ENCODE data around the gene PPP1R10. TPM values are rescaled to one million over a fixed set of nuclear protein-coding genes. Genes with fewer than 3 reads are reported as not detected.

The PPP1R10 gene
- total RNA-seq, 1 experiment from 2014 or later = 103 TPM

GRCh38 chr6:30583921-30584320 lies 33.1 kb downstream of the PPP1R10 start:
- H3K27me3 Mint-ChIP-seq (ENCODE audit: insufficient read depth, unreplicated experiment) = no peaks in the 10 kb centered on the region
- DNase-seq (ENCODE audit: unreplicated experiment) = no peak
- CTCF ChIA-PET = interaction anchor here (0.9 kb wide), 1 partner anchor 11 kb away, joined by 6 read pairs; no protein-coding TSS in a partner anchor
- POLR2A ChIA-PET = interaction anchor here (0.9 to 1.3 kb wide), 2 partner anchors 11 to 13 kb away, joined by 3 to 4 read pairs; no protein-coding TSS in a partner anchor
- peaks cover 100% of the 10 kb centered on the region for H3K36me3 Mint-ChIP-seq (ENCODE audit: insufficient read depth, unreplicated experiment)
- intact Hi-C loops (cut with micrococcal nuclease) = no loop called here
- H3K27ac Mint-ChIP-seq (ENCODE audit: low read depth, unreplicated experiment) = peak overlapping the region; percentile 18
- no TSS peak for BruUV-seq (replicated peaks)
- TF ChIP-seq CTCF (IDR thresholded peaks at IDR 0.05; ENCODE audit: unreplicated experiment) = no peak
- no peak overlapping the region for H3K4me3 Mint-ChIP-seq (ENCODE audit: unreplicated experiment)
- no peaks in the 10 kb centered on the region for H3K9me3 Mint-ChIP-seq (ENCODE audit: unreplicated experiment)
- no peaks in the 10 kb centered on the region for H3K4me1 Mint-ChIP-seq (ENCODE audit: insufficient read depth, unreplicated experiment)

GRCh38 chr6:30578051-30578450 lies 39.0 kb downstream of the PPP1R10 start:
- Mint-ChIP-seq H3K9me3 (ENCODE audit: unreplicated experiment) (no peaks in the 10 kb centered on the region), H3K4me3 (ENCODE audit: unreplicated experiment) (no peak overlapping the region), H3K27me3 (ENCODE audit: insufficient read depth, unreplicated experiment) (no peaks in the 10 kb centered on the region), H3K27ac (ENCODE audit: low read depth, unreplicated experiment) (no peak overlapping the region), H3K36me3 (ENCODE audit: insufficient read depth, unreplicated experiment) (peaks cover 73% of the 10 kb centered on the region), H3K4me1 (ENCODE audit: insufficient read depth, unreplicated experiment) (peaks cover 18% of the 10 kb centered on the region)
- DNase-seq (ENCODE audit: unreplicated experiment) = no peak
- BruUV-seq (replicated peaks) = no TSS peak
- no peak for TF ChIP-seq CTCF (IDR thresholded peaks at IDR 0.05; ENCODE audit: unreplicated experiment)
- POLR2A ChIA-PET = interaction anchor here (1.0 to 1.5 kb wide), 3 partner anchors 9 to 40 kb away, joined by 3 to 9 read pairs (median 3); partner anchors contain the start of gene MRPS18B
- CTCF ChIA-PET = interaction anchor here (1.2 kb wide), 1 partner anchor 153 kb away, joined by 7 read pairs; no protein-coding TSS in a partner anchor
- intact Hi-C loops (cut with micrococcal nuclease) = no loop called here

- intact Hi-C loops (cut with micrococcal nuclease) = no loop called here
- H3K9me3 Mint-ChIP-seq (ENCODE audit: unreplicated experiment) = no peaks in the 10 kb centered on the region
- H3K4me3 Mint-ChIP-seq (ENCODE audit: unreplicated experiment) = peak overlapping the region; percentile 92
- ChIA-PET CTCF (no interaction called here), POLR2A (interaction anchor here (0.8 kb wide), 1 partner anchor 26 kb away, joined by 3 read pairs; no protein-coding TSS in a partner anchor)
- peaks cover 49% of the 10 kb centered on the region for H3K4me1 Mint-ChIP-seq (ENCODE audit: insufficient read depth, unreplicated experiment)
- no peak for TF ChIP-seq CTCF (IDR thresholded peaks at IDR 0.05; ENCODE audit: unreplicated experiment)
- BruUV-seq (replicated peaks) = no TSS peak
- peaks cover 30% of the 10 kb centered on the region for H3K36me3 Mint-ChIP-seq (ENCODE audit: insufficient read depth, unreplicated experiment)
- DNase-seq (ENCODE audit: unreplicated experiment) = no peak
- H3K27me3 Mint-ChIP-seq (ENCODE audit: insufficient read depth, unreplicated experiment) = no peaks in the 10 kb centered on the region
- H3K27ac Mint-ChIP-seq (ENCODE audit: low read depth, unreplicated experiment) = peak overlapping the region; percentile 59
These were observed 43.9 kb downstream of the PPP1R10 start for GRCh38 chr6:30573113-30573512.

GRCh38 chr6:30572148-30572547 lies 44.9 kb downstream of the PPP1R10 start:
- peaks cover 50% of the 10 kb centered on the region for H3K4me1 Mint-ChIP-seq (ENCODE audit: insufficient read depth, unreplicated experiment)
- peaks cover 24% of the 10 kb centered on the region for H3K36me3 Mint-ChIP-seq (ENCODE audit: insufficient read depth, unreplicated experiment)
- intact Hi-C loops (cut with micrococcal nuclease) = no loop called here
- H3K9me3 Mint-ChIP-seq (ENCODE audit: unreplicated experiment) = no peaks in the 10 kb centered on the region
- BruUV-seq (replicated peaks) = no TSS peak
- POLR2A ChIA-PET = interaction anchor here (0.6 to 0.7 kb wide), 2 partner anchors 14 to 31 kb away, joined by 3 read pairs; no protein-coding TSS in a partner anchor
- peak overlapping the region; percentile 92 for H3K4me3 Mint-ChIP-seq (ENCODE audit: unreplicated experiment)
- no peak for DNase-seq (ENCODE audit: unreplicated experiment)
- CTCF ChIA-PET = no interaction called here
- peak overlapping the region; percentile 99 for H3K27ac Mint-ChIP-seq (ENCODE audit: low read depth, unreplicated experiment)
- H3K27me3 Mint-ChIP-seq (ENCODE audit: insufficient read depth, unreplicated experiment) = no peaks in the 10 kb centered on the region
- no peak for TF ChIP-seq CTCF (IDR thresholded peaks at IDR 0.05; ENCODE audit: unreplicated experiment)
